Mucosa of stomach (tissue), 1 donor: Measurements from ENCODE around the gene ATP12A.
"Not testable (repeated sequence)": the region's sequence is repeated elsewhere in the genome, so short reads cannot be mapped to it uniquely, and the experiment has no call there.

Experiments used
- H3K27me3 ChIP-seq: one replicate; pipeline ENCODE4 v1.7.0; 2013; ENCODE audit warnings: mild to moderate bottlenecking, low read length; ENCODE audit not compliant: control insufficient read depth, insufficient read depth
- H3K36me3 ChIP-seq: one replicate; pipeline ENCODE4 v1.7.0; 2013; ENCODE audit warnings: low read length; ENCODE audit not compliant: control insufficient read depth, insufficient read depth
- H3K4me1 ChIP-seq: one replicate; pipeline ENCODE4 v1.7.0; 2013; ENCODE audit warnings: mild to moderate bottlenecking, low read length; ENCODE audit not compliant: control insufficient read depth, insufficient read depth
- H3K4me3 ChIP-seq: one replicate; pipeline ENCODE4 v1.7.0; 2013; ENCODE audit warnings: low read length
- H3K9ac ChIP-seq: one replicate; pipeline ENCODE4 v1.7.0; 2013; ENCODE audit warnings: mild to moderate bottlenecking, low read length, moderate library complexity
- H3K9me3 ChIP-seq: one replicate; pipeline ENCODE4 v1.7.0; 2013; ENCODE audit warnings: mild to moderate bottlenecking, low read length, moderate library complexity; ENCODE audit not compliant: control insufficient read depth
- donor health status: Pancreatic carcinoma.

ATP12A gene

DNA sequence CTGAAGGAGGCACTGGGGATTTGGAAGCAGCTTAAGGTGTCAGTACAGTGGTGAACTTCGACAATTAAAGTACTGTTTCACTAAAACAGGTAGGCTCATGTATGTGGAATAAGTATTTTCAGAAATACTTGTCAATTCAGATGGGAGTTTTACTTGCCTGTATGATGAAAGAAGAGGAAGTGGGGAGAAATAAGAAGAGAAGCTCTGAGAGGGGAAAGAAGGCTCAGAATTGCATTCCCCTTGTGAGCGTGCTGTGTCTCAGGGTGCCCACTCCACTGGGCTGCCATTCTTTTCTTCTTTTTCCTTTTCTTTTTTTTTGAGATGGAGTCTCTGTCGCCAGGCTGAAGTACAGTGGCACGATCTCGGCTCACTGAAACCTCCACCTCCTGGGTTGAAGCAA, 45.2 kb downstream of the ATP12A start:
- Histone ChIP-seq H3K4me1 (no peaks in the 10 kb centered on the region), H3K9me3 (no peaks in the 10 kb centered on the region), H3K36me3 (no peaks in the 10 kb centered on the region), H3K9ac (no peak overlapping the region), H3K27me3 (no peaks in the 10 kb centered on the region), H3K4me3 (no peak overlapping the region)

DNA sequence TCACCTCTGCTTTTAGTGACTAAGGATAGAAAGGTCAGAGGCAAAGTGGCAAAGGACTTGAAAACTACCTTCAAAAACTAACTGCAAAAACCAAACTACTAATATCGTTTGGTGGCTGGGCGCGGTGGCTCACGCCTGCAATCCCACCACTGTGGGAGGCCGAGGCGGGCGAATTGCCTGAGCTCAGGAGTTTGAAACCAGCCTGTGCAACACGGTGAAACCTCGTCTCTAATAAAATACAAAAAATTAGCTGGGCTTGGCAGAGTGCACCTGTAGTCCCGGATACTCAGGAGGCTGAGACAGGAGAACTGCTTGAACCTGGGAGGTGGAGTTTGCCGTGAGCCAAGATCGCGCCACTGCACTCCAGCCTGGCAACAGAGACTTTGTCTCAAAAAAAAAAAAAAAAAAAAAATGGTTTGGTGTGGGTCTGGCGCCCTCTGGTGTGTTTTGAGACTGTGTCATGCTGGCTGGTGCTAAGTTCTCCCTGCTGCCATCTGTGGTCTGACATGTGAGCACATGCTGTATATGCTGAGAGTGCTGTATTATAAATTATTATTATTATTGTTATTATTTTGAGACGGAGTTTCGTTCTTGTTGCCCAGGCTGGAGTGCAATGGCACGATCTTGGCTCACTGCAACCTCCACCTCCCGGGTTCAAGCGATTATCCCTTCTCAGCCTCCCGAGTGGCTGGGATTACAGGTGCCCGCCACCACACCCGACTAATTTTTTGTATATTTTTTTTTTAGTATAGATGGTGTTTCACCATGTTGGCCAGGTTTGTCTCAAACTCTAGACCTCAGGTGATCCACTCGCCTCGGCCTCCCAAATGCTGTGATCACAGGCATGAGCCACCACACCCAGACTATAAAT, 47.8 kb downstream of the ATP12A start:
- Histone ChIP-seq H3K9me3 (no peaks in the 10 kb centered on the region), H3K4me1 (no peaks in the 10 kb centered on the region), H3K9ac (no peak overlapping the region), H3K4me3 (no peak overlapping the region), H3K27me3 (no peaks in the 10 kb centered on the region), H3K36me3 (no peaks in the 10 kb centered on the region)

DNA sequence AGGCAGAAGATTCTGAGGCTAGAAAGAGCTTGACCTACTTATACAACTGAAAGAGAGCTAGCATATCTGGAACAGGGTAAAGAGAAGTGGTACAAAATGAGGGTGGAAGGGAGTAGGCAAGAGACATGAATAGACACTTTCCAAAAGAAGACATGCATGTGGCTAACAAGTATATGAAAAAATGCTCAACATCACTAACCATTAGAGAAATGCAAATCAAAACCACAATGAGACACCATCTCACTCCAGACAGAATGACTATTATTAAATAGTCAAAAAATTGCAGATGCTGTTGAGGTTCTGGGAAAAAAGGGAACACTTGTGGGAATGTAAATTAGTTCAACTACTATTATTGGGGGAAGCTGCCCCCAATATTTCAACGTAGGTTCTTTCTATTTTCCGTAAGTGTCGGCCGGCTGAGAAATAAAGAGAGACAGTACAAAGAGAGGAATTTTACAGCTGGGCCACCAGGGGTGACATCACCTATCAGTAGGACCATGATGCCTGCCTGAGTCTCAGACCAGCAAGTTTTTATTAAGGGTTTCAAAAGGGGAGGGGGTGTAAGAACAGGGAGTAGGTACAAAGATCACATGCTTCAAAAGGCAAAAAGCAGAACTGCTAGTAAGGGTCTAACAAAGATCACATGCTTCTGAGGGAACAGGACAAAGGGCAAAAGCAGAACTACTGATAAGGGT, 50.8 kb downstream of the ATP12A start:
- H3K27me3 ChIP-seq, H3K4me1 ChIP-seq, H3K4me3 ChIP-seq, H3K9ac ChIP-seq, H3K9me3 ChIP-seq, H3K36me3 ChIP-seq: not testable (repeated sequence)

DNA sequence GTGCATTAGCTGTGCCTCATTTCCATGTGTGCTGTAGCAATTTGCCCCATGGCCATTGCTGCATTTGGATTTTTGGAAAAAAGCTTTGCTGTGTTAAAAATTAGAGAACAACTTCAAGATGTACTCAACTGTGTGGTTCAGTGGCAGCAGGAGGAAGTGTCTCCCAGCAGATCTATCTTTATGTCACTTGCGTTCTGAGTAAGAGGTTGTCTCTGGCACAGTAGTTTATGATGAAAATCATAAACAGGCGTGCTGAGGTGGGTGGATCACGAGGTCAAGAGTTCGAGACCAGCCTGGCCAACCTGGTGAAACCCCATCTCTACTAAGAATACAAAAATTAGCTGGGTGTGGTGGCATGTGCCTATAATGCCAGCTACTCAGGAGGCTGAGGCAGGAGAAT, 54.7 kb downstream of the ATP12A start:
- Histone ChIP-seq H3K4me1 (no peaks in the 10 kb centered on the region), H3K4me3 (no peak overlapping the region), H3K36me3 (no peaks in the 10 kb centered on the region)

DNA sequence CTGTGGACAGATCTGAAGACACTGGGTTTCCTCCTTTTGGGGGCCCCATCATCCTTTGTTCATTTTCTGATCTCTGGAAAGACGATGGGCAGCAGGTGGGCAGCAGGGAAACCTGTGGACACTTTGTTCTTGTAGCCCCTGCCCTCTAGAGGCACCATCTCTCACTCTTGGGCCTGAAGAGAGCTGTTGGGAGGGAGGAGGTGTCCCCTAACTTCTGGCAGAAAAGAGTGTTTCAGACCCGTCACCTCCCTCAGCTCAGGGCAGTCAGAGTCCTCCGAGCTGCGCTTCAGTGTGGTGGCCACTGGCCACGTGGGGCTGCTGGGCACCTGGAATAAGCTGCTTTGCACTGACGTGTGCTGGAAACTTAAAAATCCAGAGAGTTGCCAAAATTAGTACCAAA, 56.8 kb downstream of the ATP12A start:
- Histone ChIP-seq H3K4me3 (no peak overlapping the region), H3K9ac (no peak overlapping the region), H3K4me1 (no peaks in the 10 kb centered on the region), H3K9me3 (no peaks in the 10 kb centered on the region), H3K27me3 (no peaks in the 10 kb centered on the region), H3K36me3 (no peaks in the 10 kb centered on the region)

More for the DNA sequence above, 54.7 kb downstream of the ATP12A start:
- H3K9ac ChIP-seq, result no peak overlapping the region
- no peaks in the 10 kb centered on the region for H3K27me3 ChIP-seq
- H3K9me3 ChIP-seq, result no peaks in the 10 kb centered on the region

DNA sequence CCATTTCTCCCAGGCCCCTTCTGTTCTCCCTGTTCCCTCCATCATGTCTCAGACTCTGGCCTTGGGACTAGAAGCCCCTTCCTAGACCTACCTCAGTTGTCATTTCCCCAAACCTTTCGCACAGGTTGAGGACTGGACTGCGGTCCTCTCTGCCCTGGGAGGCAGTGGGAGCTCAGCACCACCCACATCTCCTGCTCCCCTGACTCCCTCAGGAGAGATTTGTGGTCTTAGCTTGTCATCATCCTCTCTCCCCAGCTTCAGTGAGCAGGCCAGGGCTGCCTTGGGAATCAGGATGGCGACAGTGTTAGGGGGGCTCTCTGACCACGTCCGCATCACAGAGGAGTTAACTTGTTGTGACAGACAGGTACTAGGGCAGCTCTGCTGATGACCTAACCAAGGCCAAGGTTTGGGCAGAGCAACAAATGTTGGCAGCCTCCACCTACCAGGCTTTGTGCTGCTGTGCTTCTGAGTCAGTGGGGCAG, 58.2 kb downstream of the ATP12A start:
- Histone ChIP-seq H3K9ac (no peak overlapping the region), H3K4me1 (no peaks in the 10 kb centered on the region), H3K4me3 (no peak overlapping the region)

DNA sequence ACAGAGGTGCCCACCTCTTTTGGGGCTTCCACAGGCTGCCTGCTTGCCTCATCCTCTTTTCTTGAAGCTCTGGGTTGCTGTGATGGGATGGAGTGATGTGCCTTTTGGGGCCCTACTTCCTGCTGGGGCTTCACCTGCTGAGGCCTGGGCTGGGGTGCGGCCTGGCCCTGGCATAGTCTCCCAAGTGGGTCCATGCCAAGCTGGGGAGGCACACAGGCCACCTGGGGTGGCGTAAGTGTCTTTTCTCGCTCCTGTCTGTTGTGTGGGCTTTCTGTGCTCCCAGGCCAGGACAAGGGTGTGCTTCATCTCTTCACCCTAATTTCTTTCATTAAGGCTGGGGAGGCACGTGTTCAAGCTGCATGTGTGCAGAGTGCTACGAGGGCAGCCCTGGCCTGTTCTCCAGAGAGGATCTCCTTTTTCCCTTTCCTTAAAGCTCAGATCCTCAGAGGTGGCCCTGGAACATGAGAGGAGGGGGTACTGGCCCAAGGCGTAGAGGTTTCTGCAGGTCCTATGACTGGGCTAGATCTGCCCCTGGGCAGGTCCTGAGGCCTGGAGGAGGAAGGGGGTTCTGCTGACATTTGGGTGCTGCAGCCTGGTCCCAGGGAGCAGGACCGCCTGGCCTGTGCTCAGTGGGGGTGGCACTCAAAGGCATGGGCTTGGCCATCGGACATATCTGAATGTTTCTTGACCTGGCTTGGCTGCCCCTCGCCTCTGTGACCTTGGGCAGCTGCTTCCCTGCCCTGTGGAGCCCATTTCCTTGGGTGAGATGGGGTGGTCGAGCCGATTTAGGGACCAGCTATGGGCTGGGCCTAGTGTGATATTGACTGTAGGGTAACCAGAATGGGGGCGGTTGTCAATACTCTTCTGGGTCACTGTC, 60.0 kb downstream of the ATP12A start:
- no peaks in the 10 kb centered on the region for H3K4me1 ChIP-seq
- H3K4me3 ChIP-seq, result no peak overlapping the region
- peaks cover 2% of the 10 kb centered on the region for H3K27me3 ChIP-seq
- H3K36me3 ChIP-seq, result no peaks in the 10 kb centered on the region
- no peaks in the 10 kb centered on the region for H3K9me3 ChIP-seq
- no peak overlapping the region for H3K9ac ChIP-seq

More for the DNA sequence above, 58.2 kb downstream of the ATP12A start:
- Histone ChIP-seq H3K9me3 (no peaks in the 10 kb centered on the region), H3K27me3 (peaks cover under 1% of the 10 kb centered on the region), H3K36me3 (no peaks in the 10 kb centered on the region)

DNA sequence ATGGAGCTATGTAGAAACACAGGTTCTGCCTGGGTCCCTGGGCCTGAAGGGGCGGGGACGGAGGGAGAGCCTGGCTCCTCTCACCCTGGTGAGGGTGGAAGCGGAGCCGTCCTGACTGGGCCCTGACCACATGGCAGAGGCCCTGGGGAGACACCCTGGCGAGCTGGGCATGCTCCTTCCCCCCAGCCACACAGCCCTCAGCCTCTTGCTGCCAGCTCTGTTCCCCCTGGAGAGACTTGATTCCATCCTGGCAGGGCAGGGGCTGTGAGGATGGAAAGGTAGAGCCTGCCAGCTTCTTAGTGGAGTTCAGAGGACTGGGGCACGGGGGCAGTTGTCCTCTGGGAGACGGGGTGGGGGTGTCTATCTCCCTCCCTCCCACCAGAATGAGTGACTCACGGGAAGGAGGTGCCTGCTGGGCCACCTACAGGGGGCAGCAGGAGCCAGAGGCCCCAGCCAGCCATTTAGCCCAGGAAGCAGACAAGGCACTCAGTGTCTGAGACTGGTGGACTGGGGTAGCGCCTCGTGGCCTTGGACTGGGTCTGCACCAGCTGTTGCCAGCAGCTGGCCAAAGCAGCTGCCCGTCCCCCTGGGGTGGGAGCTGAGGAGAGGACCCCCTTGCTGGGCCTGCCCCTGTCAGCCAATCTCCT, 60.9 kb downstream of the ATP12A start:
- H3K27me3 ChIP-seq, result peaks cover 2% of the 10 kb centered on the region
- H3K4me3 ChIP-seq, result no peak overlapping the region
- no peaks in the 10 kb centered on the region for H3K9me3 ChIP-seq
- H3K9ac ChIP-seq, result no peak overlapping the region
- no peaks in the 10 kb centered on the region for H3K4me1 ChIP-seq
- H3K36me3 ChIP-seq, result no peaks in the 10 kb centered on the region

DNA sequence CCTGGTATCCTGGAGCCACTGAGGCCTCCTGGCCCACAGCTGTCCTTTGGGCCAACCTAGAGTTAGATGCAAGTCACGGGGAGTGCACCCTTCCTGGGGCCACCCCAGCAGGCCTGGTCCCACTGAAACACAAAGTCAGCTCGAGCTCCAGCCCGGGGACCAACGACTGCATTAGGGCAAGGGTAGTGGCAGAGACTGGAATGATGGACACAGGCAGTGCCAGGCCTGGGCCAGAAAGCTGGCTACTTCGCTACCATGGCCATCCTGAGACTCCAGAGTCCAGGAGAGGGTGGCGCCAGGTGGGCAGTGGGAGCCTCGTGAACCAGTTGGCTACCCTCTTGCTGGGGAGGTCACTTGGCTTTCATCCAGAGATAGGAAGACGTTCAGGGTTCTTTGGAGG, 61.6 kb downstream of the ATP12A start:
- Histone ChIP-seq H3K4me1 (no peaks in the 10 kb centered on the region), H3K36me3 (no peaks in the 10 kb centered on the region), H3K9ac (no peak overlapping the region), H3K9me3 (no peaks in the 10 kb centered on the region), H3K4me3 (no peak overlapping the region), H3K27me3 (peaks cover 7% of the 10 kb centered on the region)

DNA sequence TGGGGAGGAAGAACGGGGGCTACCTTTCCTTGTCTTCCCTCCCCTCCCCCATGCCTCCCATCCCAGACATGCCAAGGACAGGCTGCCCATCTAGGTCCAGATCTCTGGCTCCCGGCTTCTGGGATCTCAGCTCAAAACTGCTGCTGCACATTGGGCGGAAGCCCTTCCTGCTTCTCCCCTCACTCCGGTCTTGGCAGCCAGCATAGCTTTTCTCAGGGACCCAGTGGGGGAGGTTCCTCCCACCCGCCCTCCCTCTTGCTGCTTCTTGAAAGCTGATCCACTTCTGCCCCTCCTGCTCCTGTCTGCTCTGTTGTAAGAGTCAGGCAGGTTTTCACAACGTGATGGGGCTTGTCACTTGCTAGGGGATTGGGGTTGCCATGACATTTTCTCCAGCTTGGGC, 62.1 kb downstream of the ATP12A start:
- no peak overlapping the region for H3K4me3 ChIP-seq
- no peaks in the 10 kb centered on the region for H3K36me3 ChIP-seq
- H3K9me3 ChIP-seq, result no peaks in the 10 kb centered on the region
- no peaks in the 10 kb centered on the region for H3K4me1 ChIP-seq
- no peak overlapping the region for H3K9ac ChIP-seq
- peaks cover 12% of the 10 kb centered on the region for H3K27me3 ChIP-seq

DNA sequence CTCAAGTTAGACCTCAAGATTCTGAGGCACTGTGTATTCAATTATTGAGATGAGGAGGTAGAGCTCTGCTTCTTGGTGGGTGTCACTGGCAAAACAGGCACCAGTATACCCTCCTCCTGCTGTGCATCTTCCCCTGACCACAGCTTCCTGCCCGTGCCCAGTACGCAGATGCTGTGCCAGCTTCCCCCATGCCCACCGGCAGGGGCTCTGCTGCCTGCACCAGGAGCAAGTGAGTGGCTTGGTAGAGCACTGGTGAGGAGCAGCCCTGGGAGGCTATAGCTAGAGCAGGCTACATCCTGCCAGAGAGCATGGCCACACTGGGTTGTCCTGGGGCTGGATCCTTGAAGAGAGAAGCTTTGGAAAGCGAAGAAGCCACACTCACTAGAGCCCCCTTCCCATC, 62.8 kb downstream of the ATP12A start:
- H3K27me3 ChIP-seq, result peaks cover 19% of the 10 kb centered on the region
- no peak overlapping the region for H3K4me3 ChIP-seq
- H3K4me1 ChIP-seq, result no peaks in the 10 kb centered on the region
- H3K9me3 ChIP-seq, result no peaks in the 10 kb centered on the region
- no peak overlapping the region for H3K9ac ChIP-seq
- no peaks in the 10 kb centered on the region for H3K36me3 ChIP-seq
